ENCODE measurements around the gene TNFRSF1A. TPM values are rescaled to one million over a fixed set of nuclear protein-coding genes. Genes with fewer than 3 reads are reported as not detected.

Gene TNFRSF1A
- total RNA-seq, 4 donors from 2014 or later: 196 to 437 (median 306) TPM

DNA sequence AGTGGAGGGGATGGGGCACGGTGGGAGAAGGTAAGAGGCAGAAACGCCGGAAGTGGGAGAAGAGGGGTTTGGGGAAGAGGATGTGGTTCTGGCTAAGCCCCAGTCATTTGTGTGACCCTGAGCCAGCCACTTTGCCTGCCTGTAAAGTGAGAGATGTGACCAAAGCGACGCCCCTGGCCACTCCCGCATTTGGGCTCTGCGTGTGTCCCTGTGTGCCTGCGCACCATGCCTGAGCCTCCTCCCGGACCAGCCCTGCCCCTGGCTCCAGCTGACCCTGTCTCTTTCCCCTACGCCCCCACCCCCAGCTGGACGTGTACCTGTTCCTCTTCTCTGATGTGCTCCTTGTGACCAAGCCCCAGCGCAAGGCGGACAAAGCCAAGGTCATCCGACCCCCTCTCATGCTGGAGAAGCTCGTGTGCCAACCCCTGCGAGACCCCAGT lies 23.4 kb downstream of the TNFRSF1A start:
- TF ChIP-seq POLR2A (IDR thresholded peaks at IDR 0.05): no peak
- TF ChIP-seq, protein P1, sequence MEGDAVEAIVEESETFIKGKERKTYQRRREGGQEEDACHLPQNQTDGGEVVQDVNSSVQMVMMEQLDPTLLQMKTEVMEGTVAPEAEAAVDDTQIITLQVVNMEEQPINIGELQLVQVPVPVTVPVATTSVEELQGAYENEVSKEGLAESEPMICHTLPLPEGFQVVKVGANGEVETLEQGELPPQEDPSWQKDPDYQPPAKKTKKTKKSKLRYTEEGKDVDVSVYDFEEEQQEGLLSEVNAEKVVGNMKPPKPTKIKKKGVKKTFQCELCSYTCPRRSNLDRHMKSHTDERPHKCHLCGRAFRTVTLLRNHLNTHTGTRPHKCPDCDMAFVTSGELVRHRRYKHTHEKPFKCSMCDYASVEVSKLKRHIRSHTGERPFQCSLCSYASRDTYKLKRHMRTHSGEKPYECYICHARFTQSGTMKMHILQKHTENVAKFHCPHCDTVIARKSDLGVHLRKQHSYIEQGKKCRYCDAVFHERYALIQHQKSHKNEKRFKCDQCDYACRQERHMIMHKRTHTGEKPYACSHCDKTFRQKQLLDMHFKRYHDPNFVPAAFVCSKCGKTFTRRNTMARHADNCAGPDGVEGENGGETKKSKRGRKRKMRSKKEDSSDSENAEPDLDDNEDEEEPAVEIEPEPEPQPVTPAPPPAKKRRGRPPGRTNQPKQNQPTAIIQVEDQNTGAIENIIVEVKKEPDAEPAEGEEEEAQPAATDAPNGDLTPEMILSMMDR (IDR thresholded peaks at IDR 0.05): no peak
- TF ChIP-seq EP300 (IDR thresholded peaks at IDR 0.05): no peak
- Histone ChIP-seq H3K36me3 (no peaks in the 10 kb centered on the region), H3K27me3 (no peaks in the 10 kb centered on the region), H3K9me3 (no peaks in the 10 kb centered on the region), H3K4me3 (no peak overlapping the region), H3K27ac (no peak overlapping the region), H3K4me1 (peaks cover 0 to 18% (median 12%) of the 10 kb centered on the region in 4 donors)
- DNase-seq (ENCODE audit: low spot score in 2 of 2): no peak
- 72 to 80% methylated on average over 16 of the region's 16 CpGs for WGBS, 2 donors

DNA sequence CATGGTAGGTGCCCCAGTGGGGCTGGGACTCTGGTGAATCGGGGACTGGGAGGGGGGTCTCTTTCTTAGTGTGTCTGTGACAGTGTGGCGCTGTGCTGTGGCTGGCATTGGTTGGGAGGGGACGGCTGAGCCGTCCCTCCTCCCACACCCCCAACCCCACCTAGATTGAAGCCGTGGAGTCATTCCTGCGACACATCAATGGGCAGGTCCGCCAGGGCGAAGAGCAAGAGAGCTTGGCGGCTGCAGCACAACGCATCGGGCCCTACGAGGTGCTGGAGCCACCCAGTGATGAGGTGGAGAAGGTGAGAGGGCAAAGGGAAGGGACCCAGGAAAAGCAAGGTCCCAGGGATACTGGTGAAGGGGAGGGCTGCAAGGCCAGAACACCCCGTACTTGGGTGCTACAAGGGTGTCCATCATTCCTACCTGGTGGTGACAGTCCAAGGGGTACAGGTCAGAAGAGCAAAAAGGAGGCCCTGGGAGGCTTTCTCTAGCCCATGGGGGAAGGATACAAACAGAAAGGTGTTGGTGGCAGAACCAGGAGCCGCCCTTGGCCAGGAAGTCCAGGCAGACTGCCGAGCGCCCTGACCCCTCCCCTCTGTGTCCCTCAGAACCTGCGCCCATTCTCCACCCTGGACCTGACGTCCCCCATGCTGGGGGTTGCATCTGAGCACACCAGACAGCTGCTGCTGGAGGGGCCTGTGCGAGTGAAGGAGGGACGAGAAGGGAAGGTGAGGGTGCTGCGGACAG lies 24.0 kb downstream of the TNFRSF1A start:
- Histone ChIP-seq H3K27ac (no peak overlapping the region), H3K36me3 (no peaks in the 10 kb centered on the region), H3K4me1 (peaks cover 0 to 17% (median 6%) of the 10 kb centered on the region in 4 donors), H3K9me3 (no peaks in the 10 kb centered on the region), H3K4me3 (no peak overlapping the region), H3K27me3 (no peaks in the 10 kb centered on the region)
- 82 to 85% methylated on average over 21 of the region's 21 CpGs for WGBS, 2 donors
- DNase-seq (ENCODE audit: low spot score in 2 of 2): no peak
- TF ChIP-seq, protein P1 (IDR thresholded peaks at IDR 0.05): no peak
- TF ChIP-seq EP300 (IDR thresholded peaks at IDR 0.05) (no peak), POLR2A (IDR thresholded peaks at IDR 0.05) (no peak)

DNA sequence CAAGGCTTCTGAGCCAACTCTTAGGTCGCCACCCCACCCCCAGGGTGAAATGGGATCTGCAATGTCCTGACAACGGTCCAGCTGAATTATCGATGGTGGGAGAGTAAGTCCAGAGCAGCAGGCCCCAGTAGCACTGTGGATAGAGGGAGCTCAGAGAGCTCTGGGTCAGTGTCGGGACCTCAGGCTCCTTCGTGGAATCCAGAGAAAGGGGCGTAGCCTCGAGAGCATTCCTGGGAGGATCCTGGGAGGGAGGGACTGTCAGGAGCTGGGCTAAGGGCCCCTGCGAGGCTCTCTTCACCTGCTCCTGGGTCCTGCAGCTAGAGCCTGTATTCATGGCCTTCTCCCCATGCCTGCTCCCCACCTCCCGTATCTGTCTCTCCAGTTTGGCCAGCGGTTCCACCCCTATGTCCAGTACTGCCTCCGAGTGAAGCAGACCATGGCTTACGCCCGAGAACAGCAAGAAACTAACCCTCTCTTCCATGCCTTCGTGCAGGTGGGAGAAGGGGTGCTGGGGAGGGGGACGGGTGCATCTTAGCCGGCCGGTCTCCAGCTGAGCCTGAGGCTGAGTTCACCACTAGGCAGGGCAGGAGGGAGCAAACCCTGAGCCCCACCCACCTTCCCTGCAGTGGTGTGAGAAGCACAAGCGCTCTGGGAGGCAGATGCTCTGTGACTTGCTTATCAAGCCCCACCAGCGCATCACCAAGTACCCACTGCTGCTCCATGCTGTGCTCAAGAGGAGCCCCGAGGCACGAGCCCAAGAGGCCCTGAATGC lies 24.8 kb downstream of the TNFRSF1A start:
- 72 to 73% methylated on average over 21 of the region's 21 CpGs for WGBS, 2 donors
- DNase-seq (ENCODE audit: low spot score in 2 of 2): no peak
- Histone ChIP-seq H3K4me3 (no peak overlapping the region), H3K27me3 (no peaks in the 10 kb centered on the region), H3K4me1 (peaks cover 0 to 13% (median 0%) of the 10 kb centered on the region in 4 donors), H3K27ac (no peak overlapping the region), H3K36me3 (no peaks in the 10 kb centered on the region), H3K9me3 (no peaks in the 10 kb centered on the region)
- TF ChIP-seq, protein P1 (IDR thresholded peaks at IDR 0.05): no peak
- no peak for TF ChIP-seq POLR2A (IDR thresholded peaks at IDR 0.05)

DNA sequence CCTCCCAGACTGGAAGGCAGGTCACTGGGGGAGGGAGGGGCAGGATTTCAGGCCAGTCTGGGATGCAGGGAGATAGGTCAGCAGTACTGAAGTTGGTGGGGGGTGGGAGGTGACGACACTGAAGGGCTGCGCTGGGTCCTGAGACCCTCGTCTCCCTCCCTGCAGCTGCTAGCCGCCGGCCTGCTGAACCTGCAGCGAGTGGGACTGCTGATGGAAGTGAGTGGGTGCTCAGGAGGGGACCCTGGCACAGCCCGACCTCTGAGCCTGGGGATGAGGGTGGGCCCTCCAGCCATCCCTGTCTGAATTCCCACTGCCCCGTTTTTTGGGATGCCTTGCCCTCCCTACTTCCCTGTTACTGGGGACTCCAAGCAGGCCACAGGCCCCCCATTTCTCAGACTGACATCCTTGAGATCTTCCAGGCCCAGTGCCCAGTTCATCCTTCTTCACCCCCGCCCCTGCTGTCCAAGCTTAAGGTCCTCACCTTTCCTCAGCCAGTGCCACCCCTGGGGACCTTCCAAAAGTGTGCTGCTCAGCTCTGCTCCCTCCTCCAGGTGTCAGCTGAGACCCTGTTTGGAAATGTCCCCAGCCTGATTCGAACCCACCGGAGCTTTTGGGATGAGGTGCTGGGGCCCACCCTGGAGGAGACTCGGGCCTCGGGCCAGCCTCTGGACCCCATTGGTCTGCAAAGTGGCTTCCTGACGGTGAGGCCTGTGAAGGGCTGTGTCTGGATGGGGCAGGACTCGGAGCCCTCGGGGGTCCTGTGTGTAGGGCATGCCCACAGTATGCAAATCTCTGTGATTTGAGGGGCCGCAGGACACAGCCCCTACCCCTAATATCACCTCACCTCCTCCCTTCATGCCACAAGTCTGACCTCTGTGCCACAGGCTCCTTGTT lies 25.9 kb downstream of the TNFRSF1A start:
- no peak overlapping the region for H3K4me3 ChIP-seq
- no peaks in the 10 kb centered on the region for H3K36me3 ChIP-seq
- no peaks in the 10 kb centered on the region for H3K9me3 ChIP-seq
- peaks cover 0 to 3% of the 10 kb centered on the region in 2 donors for H3K27me3 ChIP-seq
- TF ChIP-seq EP300 (IDR thresholded peaks at IDR 0.05) (no peak), POLR2A (IDR thresholded peaks at IDR 0.05) (no peak)
- TF ChIP-seq, protein P1 (IDR thresholded peaks at IDR 0.05): no peak
- H3K4me1 ChIP-seq: peaks cover 0 to 10% (median under 1%) of the 10 kb centered on the region in 4 donors
- H3K27ac ChIP-seq: no peak overlapping the region
- 84 to 93% methylated on average over 14 to 17 of the region's 17 CpGs for WGBS, 2 donors
- DNase-seq (ENCODE audit: low spot score in 2 of 2): no peak

All from tibial nerve (tissue), 4 donors.